Endothelial cell of umbilical vein (primary cell): ENCODE data around the gene CCDC146.

Experiments
- EZH2 ChIP-seq: IDR thresholded peaks from 2 replicates; pipeline ENCODE4 v1.6.1; 2012; ENCODE audit warnings: borderline replicate concordance, low read depth, mild to moderate bottlenecking, moderate library complexity, low read length, inconsistent platforms; ENCODE audit not compliant: severe bottlenecking
- FOS ChIP-seq: IDR thresholded peaks from 2 replicates; pipeline ENCODE4 v1.6.1; 2011; ENCODE audit warnings: mild to moderate bottlenecking, low read length, moderate library complexity, borderline replicate concordance; ENCODE audit not compliant: insufficient read depth
- GATA2 ChIP-seq: IDR thresholded peaks from 2 replicates; pipeline ENCODE4 v1.7.0; 2011; ENCODE audit warnings: low read depth, mild to moderate bottlenecking, moderate library complexity, mixed read lengths, low read length; ENCODE audit not compliant: insufficient read length, insufficient read depth
- JUN ChIP-seq: IDR thresholded peaks from 2 replicates; pipeline ENCODE4 v1.6.1; 2011; ENCODE audit warnings: borderline replicate concordance, low read depth; ENCODE audit not compliant: insufficient read length, insufficient read depth
- MYC ChIP-seq: IDR thresholded peaks from one replicate; pipeline ENCODE4 v1.6.1; 2011; ENCODE audit warnings: mild to moderate bottlenecking, low read depth, low read length
- POLR2A ChIP-seq: IDR thresholded peaks from 2 replicates; pipeline ENCODE4 v1.6.1; 2012; ENCODE audit warnings: low read depth, mild to moderate bottlenecking, control low read depth, low read length
- POLR2AphosphoS5 ChIP-seq: IDR thresholded peaks from 2 replicates; pipeline ENCODE4 v1.6.1; 2012; ENCODE audit warnings: low read depth, mild to moderate bottlenecking, control low read depth, low read length, moderate library complexity; ENCODE audit not compliant: insufficient read depth
- TF ChIP-seq, protein P1 (sequence below), 2 donors: IDR thresholded peaks; 1 replicate in 1 of 2; 2 replicates in 1 of 2; pipeline ENCODE4 v1.5.1; 2011; ENCODE audit warnings: low read length in 2 of 2, mild to moderate bottlenecking in 2 of 2, moderate library complexity in 2 of 2, control low read depth in 1 of 2, inconsistent platforms in 1 of 2, low read depth in 1 of 2; ENCODE audit not compliant: insufficient read depth in 1 of 2; ENCODE audit errors: extremely low read depth in 1 of 2
- TF ChIP-seq, protein P2 (sequence below): IDR thresholded peaks from 2 replicates; pipeline ENCODE4 v1.6.1; 2011; ENCODE audit not compliant: insufficient read depth, insufficient read length

DNA sequence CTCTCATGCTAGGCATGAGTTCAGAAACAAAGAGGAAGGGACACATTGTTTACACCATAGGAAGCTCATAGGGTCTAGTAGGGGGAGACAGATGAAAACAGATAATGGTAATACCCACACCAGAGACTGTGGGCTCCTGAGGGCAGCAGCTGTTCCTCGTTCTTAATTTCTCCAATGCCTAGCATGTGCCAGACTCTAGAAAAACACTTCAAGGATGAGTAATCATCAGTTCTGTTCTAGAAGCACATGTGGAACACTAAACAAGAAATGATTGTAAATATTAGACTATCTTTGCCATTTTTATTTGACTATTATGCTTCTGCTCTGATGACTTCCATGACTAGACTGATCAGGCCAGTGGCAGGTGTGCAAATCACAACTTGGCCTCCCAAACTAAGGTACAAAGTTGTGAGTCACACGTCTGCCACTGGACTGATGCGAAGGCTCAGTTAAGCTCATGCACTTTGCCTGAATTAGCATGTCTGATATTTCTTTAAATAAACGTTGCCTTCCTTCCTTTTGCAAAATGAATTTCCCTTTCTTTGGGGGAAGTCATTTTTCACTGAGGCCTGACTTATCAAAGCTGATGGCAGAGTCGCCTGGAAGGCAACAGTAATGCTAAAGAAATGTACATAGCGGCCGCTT is 166.4 kb downstream of the CCDC146 start:
- peak; percentile 4 for TF ChIP-seq JUN
- TF ChIP-seq POLR2A, result no peak
- peak; percentile 18 for TF ChIP-seq POLR2AphosphoS5
- no peak for TF ChIP-seq EZH2
- TF ChIP-seq, protein P1, sequence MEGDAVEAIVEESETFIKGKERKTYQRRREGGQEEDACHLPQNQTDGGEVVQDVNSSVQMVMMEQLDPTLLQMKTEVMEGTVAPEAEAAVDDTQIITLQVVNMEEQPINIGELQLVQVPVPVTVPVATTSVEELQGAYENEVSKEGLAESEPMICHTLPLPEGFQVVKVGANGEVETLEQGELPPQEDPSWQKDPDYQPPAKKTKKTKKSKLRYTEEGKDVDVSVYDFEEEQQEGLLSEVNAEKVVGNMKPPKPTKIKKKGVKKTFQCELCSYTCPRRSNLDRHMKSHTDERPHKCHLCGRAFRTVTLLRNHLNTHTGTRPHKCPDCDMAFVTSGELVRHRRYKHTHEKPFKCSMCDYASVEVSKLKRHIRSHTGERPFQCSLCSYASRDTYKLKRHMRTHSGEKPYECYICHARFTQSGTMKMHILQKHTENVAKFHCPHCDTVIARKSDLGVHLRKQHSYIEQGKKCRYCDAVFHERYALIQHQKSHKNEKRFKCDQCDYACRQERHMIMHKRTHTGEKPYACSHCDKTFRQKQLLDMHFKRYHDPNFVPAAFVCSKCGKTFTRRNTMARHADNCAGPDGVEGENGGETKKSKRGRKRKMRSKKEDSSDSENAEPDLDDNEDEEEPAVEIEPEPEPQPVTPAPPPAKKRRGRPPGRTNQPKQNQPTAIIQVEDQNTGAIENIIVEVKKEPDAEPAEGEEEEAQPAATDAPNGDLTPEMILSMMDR (IDR thresholded peaks at IDR 0.05; ENCODE audit: extremely low read depth in 1 of 2, insufficient read depth in 1 of 2, low read depth in 1 of 2, low read length in 2 of 2), result no peak
- no peak for TF ChIP-seq GATA2
- no peak for TF ChIP-seq MYC
- TF ChIP-seq FOS, result peak; percentile 9
- TF ChIP-seq, protein P2, sequence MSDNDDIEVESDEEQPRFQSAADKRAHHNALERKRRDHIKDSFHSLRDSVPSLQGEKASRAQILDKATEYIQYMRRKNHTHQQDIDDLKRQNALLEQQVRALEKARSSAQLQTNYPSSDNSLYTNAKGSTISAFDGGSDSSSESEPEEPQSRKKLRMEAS, result no peak
